ENCODE data around the gene RCSD1. TPM values are rescaled to one million over a fixed set of nuclear protein-coding genes. Genes with fewer than 3 reads are reported as not detected.

Gene RCSD1
- total and polyA plus RNA-seq, 2 donors (not counting 3 experiments of a cell fraction or from before 2014, with no cell fraction given) = 0.08 to 1.00 TPM

DNA sequence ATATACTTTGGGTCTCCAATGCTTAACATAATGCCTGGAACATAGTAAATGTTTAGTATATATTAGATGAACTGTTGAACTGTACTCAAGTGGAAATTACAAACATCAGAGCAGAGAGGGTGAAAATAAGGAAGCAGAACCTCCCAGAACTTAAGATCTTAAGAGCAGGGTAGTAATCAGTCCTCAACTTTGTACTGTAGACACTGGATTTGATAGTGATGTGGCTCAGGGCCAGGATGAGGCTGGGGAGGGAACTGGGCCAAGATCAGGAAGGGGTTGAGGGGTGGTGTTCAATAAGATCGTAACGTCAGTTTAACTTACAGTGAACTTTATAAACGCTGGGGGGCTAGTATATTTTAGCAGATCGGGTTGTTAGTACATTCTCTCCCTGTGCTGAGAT is 107.1 kb downstream of the RCSD1 start:
- H3K9me3 ChIP-seq (replicated peaks; ENCODE audit: control insufficient read depth, insufficient read depth, low read length) = no peaks in the 10 kb centered on the region
- no peak overlapping the region for H3K27ac ChIP-seq (ENCODE audit: insufficient read depth, low read depth, low read length)
- no peak overlapping the region for H2AFZ ChIP-seq (ENCODE audit: low read depth, low read length)
- H3K9me1 ChIP-seq (replicated peaks; ENCODE audit: control insufficient read depth, extremely low read depth, insufficient read depth, low read length) = no peaks in the 10 kb centered on the region
- ChIA-PET CTCF (no interaction called here), POLR2A (no interaction called here)
- no TSS peak for BruUV-seq (replicated peaks)
- H3K4me1 ChIP-seq (ENCODE audit: control insufficient read depth, extremely low read depth, insufficient read depth, low read length) = no peaks in the 10 kb centered on the region
- peaks cover 6% of the 10 kb centered on the region for H4K20me1 ChIP-seq (replicated peaks; ENCODE audit: control insufficient read depth, extremely low read depth, insufficient read depth, low read length)
- DNase-seq (ENCODE audit: low read depth, low spot score) = no peak
- no peak overlapping the region for H3K4me3 ChIP-seq (replicated peaks in 1 of 3; ENCODE audit: insufficient read depth in 1 of 3, low read depth in 1 of 3, low read length in 3 of 3)
- H3K36me3 ChIP-seq (ENCODE audit: control insufficient read depth in 2 of 2, extremely low read depth in 1 of 2, insufficient read depth in 2 of 2, low read length in 2 of 2) = no peaks in the 10 kb centered on the region
- H3K79me2 ChIP-seq (ENCODE audit: control insufficient read depth, insufficient read depth, low read length) = peaks cover 60% of the 10 kb centered on the region
- intact Hi-C loops (cut with micrococcal nuclease) (no loop called here), dilution Hi-C loops (cut with MboI; ENCODE audit: extremely low pct_ligation_motif_present, low sequenced_read_pairs) (no loop called here)
- H3K4me2 ChIP-seq (ENCODE audit: insufficient read depth, low read length) = no peak overlapping the region
- H3K27me3 ChIP-seq (ENCODE audit: control insufficient read depth in 2 of 2, insufficient read depth in 2 of 2, low read length in 2 of 2) = no peaks in the 10 kb centered on the region
- FAIRE-seq = no peak
- TF ChIP-seq GATA2 (IDR thresholded peaks at IDR 0.05; ENCODE audit: insufficient read depth, insufficient read length, low read depth, low read length) (no peak), JUN (IDR thresholded peaks at IDR 0.05; ENCODE audit: borderline replicate concordance, insufficient read depth, insufficient read length, low read depth) (no peak), MYC (IDR thresholded peaks at IDR 0.05; ENCODE audit: low read depth, low read length) (no peak), FOS (IDR thresholded peaks at IDR 0.05; ENCODE audit: borderline replicate concordance, insufficient read depth, low read length) (no peak), POLR2AphosphoS5 (IDR thresholded peaks at IDR 0.05; ENCODE audit: insufficient read depth, low read depth, low read length) (no peak), POLR2A (IDR thresholded peaks at IDR 0.05; ENCODE audit: low read depth, low read length) (no peak), EZH2 (IDR thresholded peaks at IDR 0.05; ENCODE audit: borderline replicate concordance, low read depth, low read length, severe bottlenecking) (no peak)
- TF ChIP-seq, protein P1, sequence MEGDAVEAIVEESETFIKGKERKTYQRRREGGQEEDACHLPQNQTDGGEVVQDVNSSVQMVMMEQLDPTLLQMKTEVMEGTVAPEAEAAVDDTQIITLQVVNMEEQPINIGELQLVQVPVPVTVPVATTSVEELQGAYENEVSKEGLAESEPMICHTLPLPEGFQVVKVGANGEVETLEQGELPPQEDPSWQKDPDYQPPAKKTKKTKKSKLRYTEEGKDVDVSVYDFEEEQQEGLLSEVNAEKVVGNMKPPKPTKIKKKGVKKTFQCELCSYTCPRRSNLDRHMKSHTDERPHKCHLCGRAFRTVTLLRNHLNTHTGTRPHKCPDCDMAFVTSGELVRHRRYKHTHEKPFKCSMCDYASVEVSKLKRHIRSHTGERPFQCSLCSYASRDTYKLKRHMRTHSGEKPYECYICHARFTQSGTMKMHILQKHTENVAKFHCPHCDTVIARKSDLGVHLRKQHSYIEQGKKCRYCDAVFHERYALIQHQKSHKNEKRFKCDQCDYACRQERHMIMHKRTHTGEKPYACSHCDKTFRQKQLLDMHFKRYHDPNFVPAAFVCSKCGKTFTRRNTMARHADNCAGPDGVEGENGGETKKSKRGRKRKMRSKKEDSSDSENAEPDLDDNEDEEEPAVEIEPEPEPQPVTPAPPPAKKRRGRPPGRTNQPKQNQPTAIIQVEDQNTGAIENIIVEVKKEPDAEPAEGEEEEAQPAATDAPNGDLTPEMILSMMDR (IDR thresholded peaks at IDR 0.05; ENCODE audit: extremely low read depth in 1 of 2, insufficient read depth in 1 of 2, low read depth in 1 of 2, low read length in 2 of 2) = no peak
- TF ChIP-seq, protein P2, sequence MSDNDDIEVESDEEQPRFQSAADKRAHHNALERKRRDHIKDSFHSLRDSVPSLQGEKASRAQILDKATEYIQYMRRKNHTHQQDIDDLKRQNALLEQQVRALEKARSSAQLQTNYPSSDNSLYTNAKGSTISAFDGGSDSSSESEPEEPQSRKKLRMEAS (IDR thresholded peaks at IDR 0.05; ENCODE audit: insufficient read depth, insufficient read length) = no peak
- H3K9ac ChIP-seq (replicated peaks; ENCODE audit: extremely low read depth, insufficient read depth, low read length) = no peak overlapping the region
